ENCODE results near the gene ARHGAP5. TPM values are rescaled to one million over a fixed set of nuclear protein-coding genes. Genes with fewer than 3 reads are reported as not detected.
A peak's percentile ranks its signal among the peaks of the same experiment; 100 is the strongest.

The ARHGAP5 gene
- total and polyA plus RNA-seq, 9 of the 15 experiments (the other 6 are each of a cell fraction or from before 2014, with no cell fraction given): 3.1 to 21.8 (median 12.1) TPM

- no peak for TF ChIP-seq ZKSCAN1 (IDR thresholded peaks at IDR 0.05; ENCODE audit: low read depth, low read length)
- TF ChIP-seq POLR3A (IDR thresholded peaks at IDR 0.05; ENCODE audit: borderline replicate concordance, extremely low read depth, insufficient read depth, insufficient read length): no peak
- no peak for TF ChIP-seq TCFL5 (CRISPR knock-in tag; conservative IDR thresholded peaks at IDR 0.05)
- TF ChIP-seq ZNF280B (CRISPR knock-in tag; IDR thresholded peaks at IDR 0.05): no peak
- TF ChIP-seq ZNF165 (CRISPR knock-in tag; IDR thresholded peaks at IDR 0.05; ENCODE audit: borderline replicate concordance): no peak
- no peak for TF ChIP-seq RBM39 (optimal IDR thresholded peaks at IDR 0.05; ENCODE audit: low read depth, low read length)
- TF ChIP-seq ZNF639 (CRISPR knock-in tag; conservative IDR thresholded peaks at IDR 0.05 in 1 of 2, IDR thresholded peaks at IDR 0.05 in 1 of 2): peak in 1 of 2 experiments; percentile 93; a peak in 1 of 4 replicates
- TF ChIP-seq ZNF764 (CRISPR knock-in tag; IDR thresholded peaks at IDR 0.05; ENCODE audit: low read depth): no peak
- no peak for TF ChIP-seq CBFB (CRISPR knock-in tag; IDR thresholded peaks at IDR 0.05)
- no peak for TF ChIP-seq NONO (IDR thresholded peaks at IDR 0.05; ENCODE audit: low read depth in 2 of 2, low read length in 1 of 2)
- TF ChIP-seq ASH1L (IDR thresholded peaks at IDR 0.05; ENCODE audit: borderline replicate concordance, low read depth, partially characterized antibody): peak; percentile 58
- no peak for TF ChIP-seq SIX5 (IDR thresholded peaks at IDR 0.05; ENCODE audit: borderline replicate concordance in 1 of 2, insufficient read depth in 1 of 2, low read depth in 1 of 2, low read length in 2 of 2)
- TF ChIP-seq TAF9B (IDR thresholded peaks at IDR 0.05; ENCODE audit: partially characterized antibody): no peak
- no peak for TF ChIP-seq PCBP2 (IDR thresholded peaks at IDR 0.05; ENCODE audit: low read depth, low read length, poor library complexity, severe bottlenecking)
- peak; percentile 83; the same call in 1 of the 2 replicates for TF ChIP-seq ZNF766 (CRISPR knock-in tag; conservative IDR thresholded peaks at IDR 0.05)
- no peak for TF ChIP-seq ZC3H11A (IDR thresholded peaks at IDR 0.05; ENCODE audit: low read depth, low read length)
- TF ChIP-seq KDM1A (IDR thresholded peaks at IDR 0.05): peak in 1 of 2 experiments; percentile 47; a peak in 1 of 4 replicates
- no peak for TF ChIP-seq ZFP36 (IDR thresholded peaks at IDR 0.05; ENCODE audit: low read depth, low read length, partially characterized antibody)
- TF ChIP-seq ZNF143 (CRISPR knock-in tag; IDR thresholded peaks at IDR 0.05): no peak
- TF ChIP-seq TEAD1 (CRISPR knock-in tag; IDR thresholded peaks at IDR 0.05): no peak
- TF ChIP-seq HCFC1 (IDR thresholded peaks at IDR 0.05; ENCODE audit: low read depth, low read length): no peak
- no peak for TF ChIP-seq ZBTB17 (CRISPR knock-in tag; IDR thresholded peaks at IDR 0.05)
- no peak for TF ChIP-seq ZNF699 (CRISPR knock-in tag; IDR thresholded peaks at IDR 0.05; ENCODE audit: insufficient replicate concordance)
- TF ChIP-seq ZFX (CRISPR knock-in tag; IDR thresholded peaks at IDR 0.05): no peak
- no peak for TF ChIP-seq ZNF77 (CRISPR knock-in tag; IDR thresholded peaks at IDR 0.05)
These were observed 625 bp upstream of the ARHGAP5 start (continued) for GRCh38 chr14:32076278-32077080.

Measured in K562 (cell line).